NCI-H524 treated with DMSO at 0.1 percent for 48 hours (cell line): ENCODE measurements around the gene ARFGEF2.
"Not testable (repeated sequence)": the region's sequence is repeated elsewhere in the genome, so short reads cannot be mapped to it uniquely, and the experiment has no call there.

Experiments used
- DNase-seq: peaks from one replicate; lab custom pipeline; 2025; lab: John Stamatoyannopoulos, UW

Gene ARFGEF2

DNA sequence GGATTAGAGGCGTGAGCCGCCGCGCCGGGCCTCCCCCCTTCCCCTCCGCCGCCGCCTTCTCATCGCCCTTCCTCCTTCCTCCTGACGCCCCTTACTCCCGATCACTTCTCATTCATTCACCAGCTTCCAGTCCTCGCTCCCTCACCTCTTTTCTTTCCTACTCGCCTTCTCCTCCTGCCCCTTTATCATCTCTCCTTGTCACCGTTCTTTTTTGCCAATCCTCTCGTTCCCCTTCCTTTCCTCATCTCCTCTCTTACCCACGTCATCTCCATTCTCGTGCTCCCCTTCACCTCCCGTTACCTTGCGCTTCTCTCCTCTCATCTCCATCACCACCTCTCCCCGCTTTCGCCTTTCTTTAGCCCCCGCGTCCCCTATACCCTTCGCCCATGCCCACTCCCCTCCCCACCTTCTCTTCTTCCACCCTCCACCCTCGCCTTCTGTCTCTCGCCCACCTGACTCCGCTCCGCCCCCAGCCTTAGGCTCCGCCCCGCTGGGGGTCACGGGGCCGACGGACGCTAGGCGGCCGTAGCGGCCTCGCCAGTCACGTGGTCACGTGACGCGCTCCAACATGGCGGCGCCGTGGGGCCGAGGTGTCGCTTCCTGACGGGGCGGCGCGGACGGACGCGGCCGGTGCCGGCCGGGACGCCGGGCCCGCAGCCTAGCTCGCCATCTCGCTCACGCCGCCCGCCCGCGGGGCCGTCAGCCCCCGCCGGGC lies at the start of gene ARFGEF2:
Gene ARFGEF2, plus strand, starts transcription at position 544 of the 715 bp plus-strand sequence. CDS start 179 bp downstream, outside the sequence.
- DNase-seq = peak; percentile 25

- DNase-seq = peak; percentile 51
Measured at GRCh38 chr20:48875233-48875913, 46.1 kb upstream of the ARFGEF2 start.

DNA sequence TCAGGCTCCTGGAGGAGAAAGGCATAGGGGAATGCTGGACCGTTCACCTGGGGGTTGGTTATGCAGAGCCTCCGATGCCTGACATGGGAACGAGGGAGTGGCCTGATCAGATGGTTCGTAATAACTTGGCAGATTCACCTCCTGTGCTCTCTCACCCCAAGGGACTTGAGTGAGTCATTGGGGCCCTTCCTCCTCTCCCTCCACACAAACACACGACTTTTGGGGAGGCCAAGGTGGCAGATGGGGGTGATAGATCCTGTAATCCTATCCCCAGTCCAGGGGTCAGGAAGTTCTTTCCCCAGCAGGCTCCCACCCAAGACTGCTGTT lies 45.6 kb upstream of the ARFGEF2 start:
- DNase-seq = peak; percentile 67

- DNase-seq = no peak
Measured at GRCh38 chr20:48877304-48877703, 44.2 kb upstream of the ARFGEF2 start.

- DNase-seq = no peak
Measured at GRCh38 chr20:48878534-48879248, 42.8 kb upstream of the ARFGEF2 start.

DNA sequence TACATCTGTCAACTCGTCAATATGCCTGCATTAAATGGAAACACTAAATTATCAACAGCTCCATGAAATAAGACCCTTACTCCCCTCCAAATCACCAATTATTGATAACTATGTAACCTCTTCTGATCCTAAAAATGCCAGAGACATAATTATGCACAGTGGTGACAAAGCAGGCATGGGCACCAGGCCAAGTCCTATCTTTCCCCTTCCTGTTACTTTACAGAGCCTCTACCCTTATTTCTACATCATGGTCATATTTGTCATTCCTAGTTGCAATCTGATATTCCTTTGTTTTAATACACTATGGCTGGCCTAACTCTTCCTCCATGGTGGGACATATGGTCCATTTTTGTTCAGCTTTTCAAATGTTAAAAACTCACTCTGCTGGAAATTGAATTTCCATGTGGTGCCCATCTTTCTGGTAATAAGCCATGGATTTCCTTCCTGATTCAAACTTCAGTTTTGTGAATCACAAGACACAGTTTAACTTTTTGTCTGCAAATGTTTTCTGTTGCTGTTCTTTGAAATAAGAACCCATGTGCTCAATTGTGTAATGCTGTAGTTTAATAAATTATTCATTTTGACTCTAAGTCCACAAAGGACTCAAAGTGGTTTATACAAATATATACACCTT lies 41.8 kb upstream of the ARFGEF2 start:
- no peak for DNase-seq

- DNase-seq = no peak
Measured at GRCh38 chr20:48880331-48880730, 41.2 kb upstream of the ARFGEF2 start.

- DNase-seq = no peak
Measured at GRCh38 chr20:48880981-48881657, 40.4 kb upstream of the ARFGEF2 start.

DNA sequence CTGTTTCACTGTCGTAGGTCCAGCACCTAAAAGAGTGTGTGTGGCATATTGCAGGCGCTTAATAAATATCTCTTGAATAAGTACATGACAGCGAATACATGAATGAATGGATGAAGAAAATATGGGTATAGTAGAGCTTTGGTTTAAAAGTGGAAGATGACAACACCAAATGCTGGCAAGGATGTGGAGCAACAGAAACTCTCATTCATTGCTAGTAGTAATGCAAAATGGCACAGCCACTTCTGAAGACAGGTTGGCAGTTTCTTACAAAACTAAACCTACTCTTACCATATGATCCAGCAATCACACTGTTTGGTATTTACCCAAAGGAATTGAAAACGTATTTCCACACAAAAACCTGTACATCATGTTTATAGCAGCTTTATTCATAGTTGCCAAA lies 36.3 kb upstream of the ARFGEF2 start:
- DNase-seq = no peak

DNA sequence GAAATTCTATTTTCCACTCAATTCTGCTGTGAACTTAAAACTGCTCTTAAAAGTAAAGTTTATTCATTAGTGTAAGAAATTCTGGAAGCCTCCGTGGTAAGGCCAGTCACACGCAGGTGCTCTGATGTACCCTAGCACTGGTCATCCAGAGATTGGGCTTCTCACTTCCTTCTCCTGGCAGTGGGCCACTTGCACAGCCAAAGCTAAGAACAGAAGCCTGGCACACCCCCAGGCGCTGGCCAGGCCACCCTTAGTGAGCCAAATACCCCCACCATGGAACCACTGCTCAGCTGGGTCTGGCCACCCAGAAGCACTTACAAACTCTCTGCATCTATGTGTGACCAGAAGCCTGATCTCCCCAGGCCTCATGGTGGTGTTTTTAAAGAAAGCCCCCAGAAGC lies 35.3 kb upstream of the ARFGEF2 start:
- no peak for DNase-seq

DNA sequence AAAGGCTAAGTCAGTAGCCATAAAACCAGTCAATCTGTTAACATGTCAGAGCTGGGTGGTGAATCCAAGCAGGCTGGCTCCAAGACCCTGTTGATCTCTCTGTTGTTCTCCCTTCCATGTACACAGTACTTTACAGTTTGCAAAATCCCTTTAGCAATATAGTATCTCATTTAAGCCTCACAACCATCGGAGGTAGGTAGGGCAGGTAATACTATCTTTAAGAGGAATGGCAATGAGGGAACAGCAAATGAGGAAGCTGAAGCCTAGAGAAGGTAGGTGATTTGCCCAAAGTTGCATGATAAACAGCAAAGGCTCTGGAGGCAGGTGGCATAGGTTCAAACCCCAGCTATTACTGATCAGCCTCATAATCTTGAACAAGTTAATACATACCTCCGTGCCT lies 34.7 kb upstream of the ARFGEF2 start:
- no peak for DNase-seq

DNA sequence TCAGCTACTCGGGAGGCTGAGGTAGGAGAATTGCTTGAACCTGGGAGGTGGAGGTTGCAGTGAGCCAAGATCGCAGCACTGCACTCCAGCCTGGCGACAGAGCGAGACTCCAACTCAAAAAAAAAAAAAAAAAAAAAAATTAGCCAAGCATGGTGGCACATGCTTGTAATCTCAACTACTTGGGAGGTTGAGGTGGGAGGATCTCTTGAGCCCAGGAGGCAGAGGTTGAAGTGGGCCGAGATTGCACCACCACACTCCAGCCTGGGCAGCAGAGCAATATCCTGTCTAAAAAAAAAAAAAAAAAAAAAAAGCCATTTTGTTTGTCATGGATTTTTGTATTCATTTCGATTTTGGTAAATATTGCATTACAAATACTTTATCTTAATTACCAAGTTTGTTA lies 33.0 kb upstream of the ARFGEF2 start:
- not testable (repeated sequence) for DNase-seq

GRCh38 chr20:48889140-48889790 lies 32.2 kb upstream of the ARFGEF2 start:
- DNase-seq = no peak

GRCh38 chr20:48891235-48892048 lies 30.1 kb upstream of the ARFGEF2 start:
- no peak for DNase-seq

DNA sequence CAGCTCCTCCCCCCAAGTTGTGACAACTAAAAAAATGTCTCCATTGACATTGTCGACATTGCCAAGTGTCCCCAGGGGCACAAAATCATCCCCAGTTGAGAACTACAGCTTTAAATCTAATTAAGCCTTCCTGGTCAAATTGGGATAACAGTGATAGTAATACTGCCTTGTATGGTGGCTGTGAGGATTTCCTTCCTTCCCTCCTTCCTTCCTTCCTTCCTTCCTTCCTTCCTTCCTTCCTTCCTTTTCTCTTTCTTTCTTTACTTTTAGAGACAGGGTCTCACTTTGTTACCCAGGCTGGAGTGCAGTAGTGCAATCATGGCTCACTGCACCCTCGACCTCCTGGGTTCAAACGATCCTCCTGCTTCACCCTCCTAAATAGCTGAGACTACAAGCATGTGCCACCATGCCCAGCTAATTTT lies 29.5 kb upstream of the ARFGEF2 start:
- DNase-seq = no peak

DNA sequence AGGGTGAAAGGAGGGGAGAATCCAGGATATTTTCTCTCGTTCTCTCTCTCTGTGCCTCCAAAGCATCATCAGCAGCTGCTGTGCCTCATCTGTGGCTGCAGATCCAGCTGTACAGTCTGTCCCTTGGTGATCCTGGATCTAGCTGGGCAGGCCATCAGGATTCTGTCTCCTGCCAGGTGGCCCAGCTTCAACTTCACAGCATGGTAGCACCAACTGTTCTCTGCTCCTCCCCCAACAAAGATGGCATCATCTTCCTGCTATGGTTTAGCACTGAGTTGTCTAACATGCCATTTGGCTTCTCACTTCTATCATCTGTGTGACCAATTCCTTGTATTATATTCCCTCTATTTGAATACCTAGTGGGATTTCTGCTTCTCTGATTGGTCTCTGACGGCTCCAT lies 28.6 kb upstream of the ARFGEF2 start:
- DNase-seq = peak; percentile 87

DNA sequence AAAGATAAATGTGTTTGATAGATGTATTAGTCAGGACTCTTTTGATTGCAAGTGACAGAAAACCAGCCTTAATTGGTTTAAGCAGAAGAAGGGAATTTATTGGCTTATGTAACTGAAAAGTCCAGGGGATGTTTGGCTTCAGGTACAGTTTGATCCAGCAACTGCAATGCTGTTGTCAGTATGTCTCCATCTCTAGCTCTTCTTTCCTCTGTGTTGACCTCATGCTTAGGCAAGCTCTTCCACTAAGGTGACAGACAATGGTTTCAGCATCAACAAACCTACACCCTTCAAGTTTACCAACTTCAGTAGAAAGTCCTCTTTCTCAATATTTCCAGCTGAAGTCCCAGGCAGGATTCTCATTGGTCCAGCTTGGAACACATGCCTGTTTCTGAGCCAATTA lies 28.1 kb upstream of the ARFGEF2 start:
- DNase-seq = no peak

- no peak for DNase-seq
Measured at GRCh38 chr20:48897305-48898010, 24.1 kb upstream of the ARFGEF2 start.

DNA sequence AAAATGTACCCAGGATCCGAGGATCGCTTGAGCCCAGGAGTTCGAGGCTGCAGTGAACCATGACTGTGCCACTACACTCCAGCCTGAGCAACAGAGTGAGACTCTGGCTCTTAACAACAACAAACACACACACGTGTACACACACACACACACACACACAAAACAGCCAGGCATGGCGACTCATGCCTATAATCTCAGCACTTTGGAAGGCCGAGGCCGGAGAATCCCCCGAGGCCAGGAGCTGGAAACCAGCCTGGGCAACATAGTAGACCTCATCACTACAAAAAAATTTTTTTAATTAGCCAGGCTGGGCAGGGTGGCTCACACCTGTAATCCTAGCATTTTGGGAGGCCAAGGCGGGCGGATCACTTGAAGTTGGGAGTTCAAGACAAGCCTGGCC lies 23.3 kb upstream of the ARFGEF2 start:
- no peak for DNase-seq

- DNase-seq = no peak
Measured at GRCh38 chr20:48898896-48899530, 22.5 kb upstream of the ARFGEF2 start.
